ENCODE results near the gene GNAZ. TPM values are rescaled to one million over a fixed set of nuclear protein-coding genes. Genes with fewer than 3 reads are reported as not detected.

GNAZ gene
- total RNA-seq, 1 donor from 2014 or later = 3.9 TPM

- Mint-ChIP-seq H3K36me3 (ENCODE audit: low read depth) (peaks cover 2% of the 10 kb centered on the region), H3K9me3 (ENCODE audit: low read depth) (peaks cover 2% of the 10 kb centered on the region), H3K27me3 (ENCODE audit: low read depth) (peaks cover 1% of the 10 kb centered on the region), H3K4me1 (ENCODE audit: low read depth) (no peaks in the 10 kb centered on the region), H3K4me3 (ENCODE audit: unreplicated experiment) (no peak overlapping the region), H3K27ac (ENCODE audit: unreplicated experiment) (no peak overlapping the region)
- DNase-seq (ENCODE audit: low spot score) = no peak
- no peak for TF ChIP-seq CTCF (IDR thresholded peaks at IDR 0.05)
Observed at GRCh38 chr22:23157560-23158515, 87.5 kb downstream of the GNAZ start.

GRCh38 chr22:23158516-23159290 lies 88.4 kb downstream of the GNAZ start:
- no peak overlapping the region for H3K4me3 Mint-ChIP-seq (ENCODE audit: unreplicated experiment)
- no peaks in the 10 kb centered on the region for H3K4me1 Mint-ChIP-seq (ENCODE audit: low read depth)
- no peak overlapping the region for H3K27ac Mint-ChIP-seq (ENCODE audit: unreplicated experiment)
- peaks cover 2% of the 10 kb centered on the region for H3K36me3 Mint-ChIP-seq (ENCODE audit: low read depth)
- no peak for DNase-seq (ENCODE audit: low spot score)
- peaks cover 1% of the 10 kb centered on the region for H3K27me3 Mint-ChIP-seq (ENCODE audit: low read depth)
- no peak for TF ChIP-seq CTCF (IDR thresholded peaks at IDR 0.05)
- H3K9me3 Mint-ChIP-seq (ENCODE audit: low read depth) = peaks cover 2% of the 10 kb centered on the region

GRCh38 chr22:23159291-23159630 lies 88.9 kb downstream of the GNAZ start:
- no peak for TF ChIP-seq CTCF (IDR thresholded peaks at IDR 0.05)
- H3K36me3 Mint-ChIP-seq (ENCODE audit: low read depth) = peaks cover 2% of the 10 kb centered on the region
- no peaks in the 10 kb centered on the region for H3K4me1 Mint-ChIP-seq (ENCODE audit: low read depth)
- peaks cover 2% of the 10 kb centered on the region for H3K9me3 Mint-ChIP-seq (ENCODE audit: low read depth)
- H3K27ac Mint-ChIP-seq (ENCODE audit: unreplicated experiment) = no peak overlapping the region
- no peak for DNase-seq (ENCODE audit: low spot score)
- H3K27me3 Mint-ChIP-seq (ENCODE audit: low read depth) = peaks cover 1% of the 10 kb centered on the region
- H3K4me3 Mint-ChIP-seq (ENCODE audit: unreplicated experiment) = no peak overlapping the region

GRCh38 chr22:23161029-23161428 lies 90.7 kb downstream of the GNAZ start:
- no peak for TF ChIP-seq CTCF (IDR thresholded peaks at IDR 0.05)
- H3K4me1 Mint-ChIP-seq (ENCODE audit: low read depth) = no peaks in the 10 kb centered on the region
- H3K27me3 Mint-ChIP-seq (ENCODE audit: low read depth) = no peaks in the 10 kb centered on the region
- H3K27ac Mint-ChIP-seq (ENCODE audit: unreplicated experiment) = no peak overlapping the region
- H3K9me3 Mint-ChIP-seq (ENCODE audit: low read depth) = no peaks in the 10 kb centered on the region
- H3K4me3 Mint-ChIP-seq (ENCODE audit: unreplicated experiment) = no peak overlapping the region
- no peak for DNase-seq (ENCODE audit: low spot score)
- no peaks in the 10 kb centered on the region for H3K36me3 Mint-ChIP-seq (ENCODE audit: low read depth)

- Mint-ChIP-seq H3K36me3 (ENCODE audit: low read depth) (no peaks in the 10 kb centered on the region), H3K4me3 (ENCODE audit: unreplicated experiment) (no peak overlapping the region), H3K27me3 (ENCODE audit: low read depth) (no peaks in the 10 kb centered on the region), H3K27ac (ENCODE audit: unreplicated experiment) (no peak overlapping the region), H3K9me3 (ENCODE audit: low read depth) (no peaks in the 10 kb centered on the region), H3K4me1 (ENCODE audit: low read depth) (no peaks in the 10 kb centered on the region)
- DNase-seq (ENCODE audit: low spot score) = no peak
- no peak for TF ChIP-seq CTCF (IDR thresholded peaks at IDR 0.05)
Observed at GRCh38 chr22:23161574-23161973, 91.3 kb downstream of the GNAZ start.
